ENCODE results near the gene EIF4E.
"Not testable (repeated sequence)": the region's sequence is repeated elsewhere in the genome, so short reads cannot be mapped to it uniquely, and the experiment has no call there.

Gene EIF4E

GRCh38 chr4:98928505-98929340 is at the start of gene EIF4E:
Gene EIF4E, minus strand, starts transcription at chr4:98929133. Its CDS starts 21 bp downstream, at chr4:98929112.
- DNase-seq: peak; percentile 99

- DNase-seq: no peak
Measured at GRCh38 chr4:98977557-98977956, 48.6 kb upstream of the EIF4E start.

- DNase-seq: no peak
Measured at GRCh38 chr4:98976716-98977115, 47.8 kb upstream of the EIF4E start.

- DNase-seq: no peak
Measured at GRCh38 chr4:98969878-98970785, 41.2 kb upstream of the EIF4E start.

GRCh38 chr4:98967786-98968329 is 38.9 kb upstream of the EIF4E start:
- DNase-seq: no peak

GRCh38 chr4:98966926-98967325 is 38.0 kb upstream of the EIF4E start:
- DNase-seq: no peak

GRCh38 chr4:98963538-98964433 is 34.9 kb upstream of the EIF4E start:
- no peak for DNase-seq

- DNase-seq: no peak
Measured at GRCh38 chr4:98961770-98962169, 32.8 kb upstream of the EIF4E start.

- no peak for DNase-seq
Measured at GRCh38 chr4:98959411-98959810, 30.5 kb upstream of the EIF4E start.

- no peak for DNase-seq
Measured at GRCh38 chr4:98958065-98958464, 29.1 kb upstream of the EIF4E start.

- no peak for DNase-seq
Measured at GRCh38 chr4:98955229-98955628, 26.3 kb upstream of the EIF4E start.

- no peak for DNase-seq
Measured at GRCh38 chr4:98951710-98952109, 22.8 kb upstream of the EIF4E start.

- DNase-seq: no peak
Measured at GRCh38 chr4:98950925-98951324, 22.0 kb upstream of the EIF4E start.

GRCh38 chr4:98946359-98946758 is 17.4 kb upstream of the EIF4E start:
- DNase-seq: no peak

- no peak for DNase-seq
Measured at GRCh38 chr4:98945297-98945850, 16.4 kb upstream of the EIF4E start.

GRCh38 chr4:98939892-98940298 is 11.0 kb upstream of the EIF4E start:
- peak; percentile 52 for DNase-seq

- DNase-seq: no peak
Measured at GRCh38 chr4:98939438-98939837, 10.5 kb upstream of the EIF4E start.

GRCh38 chr4:98937986-98938720 is 9.2 kb upstream of the EIF4E start:
- DNase-seq: no peak

- DNase-seq: no peak
Measured at GRCh38 chr4:98935633-98936032, 6.7 kb upstream of the EIF4E start.

GRCh38 chr4:98934851-98935250 is 5.9 kb upstream of the EIF4E start:
- DNase-seq: not testable (repeated sequence)

- no peak for DNase-seq
Measured at GRCh38 chr4:98932539-98932938, 3.6 kb upstream of the EIF4E start.

All from CD4-positive, alpha-beta T cell treated with Interleukin-10 for 1 hour (primary cell).